ENCODE measurements around the gene NRG3. TPM values are rescaled to one million over a fixed set of nuclear protein-coding genes. Genes with fewer than 3 reads are reported as not detected.

NRG3 gene
- total RNA-seq, 1 donor from 2014 or later = 2.6 TPM

- no peak for ATAC-seq
- no peak for DNase-seq
- Histone ChIP-seq H3K4me1 (no peaks in the 10 kb centered on the region), H3K4me3 (no peak overlapping the region), H3K27me3 (ENCODE audit: low read depth) (no peaks in the 10 kb centered on the region), H3K27ac (no peak overlapping the region), H3K36me3 (no peaks in the 10 kb centered on the region), H3K9me3 (no peaks in the 10 kb centered on the region)
- TF ChIP-seq CTCF (IDR thresholded peaks at IDR 0.05) = no peak
- intact Hi-C loops (cut with DNase I) = no loop called here
Observed at GRCh38 chr10:81957976-81958375, 83.0 kb downstream of the NRG3 start.

GRCh38 chr10:81959016-81959415, 84.0 kb downstream of the NRG3 start:
- no peak overlapping the region for H3K27ac ChIP-seq
- intact Hi-C loops (cut with DNase I) = no loop called here
- ATAC-seq (no peak), DNase-seq (no peak)
- no peak overlapping the region for H3K4me3 ChIP-seq
- H3K36me3 ChIP-seq = no peaks in the 10 kb centered on the region
- TF ChIP-seq CTCF (IDR thresholded peaks at IDR 0.05) = no peak
- H3K27me3 ChIP-seq (ENCODE audit: low read depth) = no peaks in the 10 kb centered on the region
- no peaks in the 10 kb centered on the region for H3K9me3 ChIP-seq
- H3K4me1 ChIP-seq = no peaks in the 10 kb centered on the region

DNA sequence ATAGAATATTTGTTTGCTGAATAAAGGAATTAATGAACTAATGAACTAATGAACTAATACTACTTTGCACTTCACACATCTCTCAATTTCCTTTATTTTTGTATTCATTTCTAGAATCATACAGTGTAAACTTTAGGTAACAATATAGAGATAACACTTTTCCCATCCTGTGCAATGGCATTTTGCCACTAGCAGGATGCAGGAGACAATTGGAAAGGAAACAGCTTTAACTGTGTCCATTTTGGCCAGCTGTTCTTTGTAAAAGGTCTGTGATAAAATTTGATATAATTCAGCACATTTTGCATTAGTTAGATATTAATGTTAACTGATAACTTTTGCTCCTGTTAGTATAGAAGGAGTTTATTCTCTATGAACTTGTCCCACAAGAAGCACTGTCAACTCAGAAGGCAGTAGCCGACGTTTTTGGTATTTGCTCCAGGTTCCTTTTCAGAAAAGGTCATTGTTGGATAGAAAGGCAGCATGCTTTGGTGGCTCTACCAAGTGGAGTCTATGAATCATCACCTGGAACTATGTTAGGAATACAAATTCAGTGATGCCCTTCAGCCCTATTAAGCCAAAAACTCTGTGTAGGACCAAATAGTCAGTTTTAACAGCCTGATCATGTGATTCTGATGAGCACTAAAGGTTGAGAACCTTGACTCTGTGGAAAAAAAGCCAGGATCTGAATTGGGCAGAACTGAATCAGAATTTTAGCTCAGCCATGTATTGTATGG, 86.6 kb downstream of the NRG3 start:
- intact Hi-C loops (cut with DNase I) = no loop called here
- TF ChIP-seq CTCF (IDR thresholded peaks at IDR 0.05) = no peak
- DNase-seq (no peak), ATAC-seq (no peak)
- H3K4me3 ChIP-seq = no peak overlapping the region
- H3K36me3 ChIP-seq = no peaks in the 10 kb centered on the region
- no peaks in the 10 kb centered on the region for H3K27me3 ChIP-seq (ENCODE audit: low read depth)
- no peak overlapping the region for H3K27ac ChIP-seq
- H3K9me3 ChIP-seq = no peaks in the 10 kb centered on the region
- no peaks in the 10 kb centered on the region for H3K4me1 ChIP-seq

DNA sequence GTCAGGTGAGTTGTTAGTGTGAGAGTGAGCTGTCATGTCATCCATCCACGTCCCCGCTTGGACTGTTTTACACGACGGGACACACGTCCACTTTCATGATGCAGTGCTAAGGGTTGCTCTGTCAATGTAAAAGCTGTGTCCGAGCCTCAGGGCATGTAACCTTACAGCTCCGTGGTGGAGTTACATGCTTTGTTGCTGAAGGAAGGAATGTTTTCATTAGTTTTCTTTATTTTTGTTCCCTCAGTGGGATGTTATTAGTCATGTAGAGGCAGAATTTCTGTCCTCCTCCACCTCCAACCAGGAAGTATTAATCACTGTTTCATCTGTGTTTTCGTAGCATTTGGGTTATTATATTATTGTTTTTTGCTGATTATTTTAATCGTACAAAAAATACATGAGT, 88.6 kb downstream of the NRG3 start:
- DNase-seq (no peak), ATAC-seq (no peak)
- no peak for TF ChIP-seq CTCF (IDR thresholded peaks at IDR 0.05)
- H3K27me3 ChIP-seq (ENCODE audit: low read depth) = no peaks in the 10 kb centered on the region
- no peak overlapping the region for H3K27ac ChIP-seq
- H3K4me3 ChIP-seq = no peak overlapping the region
- H3K4me1 ChIP-seq = no peaks in the 10 kb centered on the region
- no peaks in the 10 kb centered on the region for H3K9me3 ChIP-seq
- no peaks in the 10 kb centered on the region for H3K36me3 ChIP-seq
- intact Hi-C loops (cut with DNase I) = no loop called here

- no peak for ATAC-seq
- Histone ChIP-seq H3K36me3 (no peaks in the 10 kb centered on the region), H3K27me3 (ENCODE audit: low read depth) (no peaks in the 10 kb centered on the region), H3K4me3 (no peak overlapping the region), H3K4me1 (no peaks in the 10 kb centered on the region), H3K27ac (no peak overlapping the region), H3K9me3 (peaks cover 9% of the 10 kb centered on the region)
- DNase-seq = no peak
- intact Hi-C loops (cut with DNase I) = no loop called here
- no peak for TF ChIP-seq CTCF (IDR thresholded peaks at IDR 0.05)
Observed at GRCh38 chr10:81967716-81968115, 92.7 kb downstream of the NRG3 start.
